Measurements from ENCODE around the gene SIVA1. TPM values are rescaled to one million over a fixed set of nuclear protein-coding genes. Genes with fewer than 3 reads are reported as not detected.

Gene SIVA1
- total RNA-seq, 2 donors from 2014 or later: 82.5 to 87.3 TPM

- Mint-ChIP-seq H3K27ac (no peak overlapping the region), H3K36me3 (ENCODE audit: low read depth) (peaks cover 21% of the 10 kb centered on the region), H3K9me3 (no peaks in the 10 kb centered on the region), H3K4me3 (no peak overlapping the region), H3K27me3 (ENCODE audit: insufficient read depth) (no peaks in the 10 kb centered on the region), H3K4me1 (peaks cover 2% of the 10 kb centered on the region)
- no peak for DNase-seq
- H3K27me3 ChIP-seq (ENCODE audit: control insufficient read depth, insufficient read depth, low read length, poor library complexity, severe bottlenecking): no peaks in the 10 kb centered on the region
- 92 to 97% methylated on average over 14 to 15 of the region's 15 CpGs for WGBS, 2 experiments (ENCODE audit: insufficient coverage in 1 of 2, insufficient read length in 1 of 2)
- no peaks in the 10 kb centered on the region for H3K4me1 ChIP-seq (ENCODE audit: control insufficient read depth, insufficient read depth, low read length)
- no peaks in the 10 kb centered on the region for H3K36me3 ChIP-seq (ENCODE audit: control insufficient read depth, insufficient read depth, low read length)
- H3K9ac ChIP-seq (ENCODE audit: extremely low read depth, low read length, poor library complexity, severe bottlenecking): no peak overlapping the region
- H3K4me3 ChIP-seq (ENCODE audit: low read length): no peak overlapping the region
- no peak for TF ChIP-seq CTCF (conservative IDR thresholded peaks at IDR 0.05)
- H3K9me3 ChIP-seq (ENCODE audit: control insufficient read depth, low read length): no peaks in the 10 kb centered on the region
- H3K27ac ChIP-seq (ENCODE audit: low read depth, low read length): no peak overlapping the region
Observed at GRCh38 chr14:104719343-104719742, 33.6 kb upstream of the SIVA1 start.

- peaks cover 14% of the 10 kb centered on the region for H3K36me3 Mint-ChIP-seq (ENCODE audit: low read depth)
- no peak overlapping the region for H3K27ac Mint-ChIP-seq
- TF ChIP-seq CTCF (conservative IDR thresholded peaks at IDR 0.05): no peak
- Histone ChIP-seq H3K9me3 (ENCODE audit: control insufficient read depth, low read length) (no peaks in the 10 kb centered on the region), H3K27ac (ENCODE audit: low read depth, low read length) (no peak overlapping the region), H3K9ac (ENCODE audit: extremely low read depth, low read length, poor library complexity, severe bottlenecking) (no peak overlapping the region), H3K4me1 (ENCODE audit: control insufficient read depth, insufficient read depth, low read length) (no peaks in the 10 kb centered on the region), H3K27me3 (ENCODE audit: control insufficient read depth, insufficient read depth, low read length, poor library complexity, severe bottlenecking) (no peaks in the 10 kb centered on the region), H3K36me3 (ENCODE audit: control insufficient read depth, insufficient read depth, low read length) (no peaks in the 10 kb centered on the region), H3K4me3 (ENCODE audit: low read length) (no peak overlapping the region)
- H3K9me3 Mint-ChIP-seq: no peaks in the 10 kb centered on the region
- no peak for DNase-seq
- H3K4me1 Mint-ChIP-seq: peaks cover 6% of the 10 kb centered on the region
- WGBS, 2 experiments (ENCODE audit: insufficient coverage in 1 of 2, insufficient read length in 1 of 2): 93 to 97% methylated on average over 14 to 18 of the region's 18 CpGs
- no peaks in the 10 kb centered on the region for H3K27me3 Mint-ChIP-seq (ENCODE audit: insufficient read depth)
- no peak overlapping the region for H3K4me3 Mint-ChIP-seq
Observed at GRCh38 chr14:104721505-104722431, 31.2 kb upstream of the SIVA1 start.

- H3K4me3 ChIP-seq (ENCODE audit: low read length): no peak overlapping the region
- WGBS, 2 experiments (ENCODE audit: insufficient coverage in 1 of 2, insufficient read length in 1 of 2): 64 to 66% methylated on average over 17 to 26 of the region's 26 CpGs
- H3K9ac ChIP-seq (ENCODE audit: extremely low read depth, low read length, poor library complexity, severe bottlenecking): no peak overlapping the region
- peaks cover 7% of the 10 kb centered on the region for H3K27me3 Mint-ChIP-seq (ENCODE audit: insufficient read depth)
- TF ChIP-seq CTCF (conservative IDR thresholded peaks at IDR 0.05): no peak
- peaks cover 4% of the 10 kb centered on the region for H3K4me1 Mint-ChIP-seq
- H3K36me3 Mint-ChIP-seq (ENCODE audit: low read depth): peaks cover 10% of the 10 kb centered on the region
- no peaks in the 10 kb centered on the region for H3K36me3 ChIP-seq (ENCODE audit: control insufficient read depth, insufficient read depth, low read length)
- no peak for DNase-seq
- no peak overlapping the region for H3K27ac ChIP-seq (ENCODE audit: low read depth, low read length)
- no peaks in the 10 kb centered on the region for H3K27me3 ChIP-seq (ENCODE audit: control insufficient read depth, insufficient read depth, low read length, poor library complexity, severe bottlenecking)
- no peaks in the 10 kb centered on the region for H3K4me1 ChIP-seq (ENCODE audit: control insufficient read depth, insufficient read depth, low read length)
- H3K9me3 ChIP-seq (ENCODE audit: control insufficient read depth, low read length): no peaks in the 10 kb centered on the region
- peak overlapping the region; percentile 62 for H3K4me3 Mint-ChIP-seq
- H3K27ac Mint-ChIP-seq: no peak overlapping the region
- no peaks in the 10 kb centered on the region for H3K9me3 Mint-ChIP-seq
Observed at GRCh38 chr14:104722938-104723650, 29.9 kb upstream of the SIVA1 start.

All from endodermal cell (in vitro differentiated cells).